ENCODE measurements around the gene TBX5.

TBX5 gene

GRCh38 chr12:114401328-114402083 is 4.4 kb downstream of the TBX5 start:
- no peak for TF ChIP-seq CEBPB (IDR thresholded peaks at IDR 0.05)
- TF ChIP-seq YY1 (IDR thresholded peaks at IDR 0.05; ENCODE audit: low read depth): no peak
- no peak for TF ChIP-seq TEAD4 (IDR thresholded peaks at IDR 0.05)
- no peak for TF ChIP-seq NFIC (IDR thresholded peaks at IDR 0.05)
- TF ChIP-seq, protein P1, sequence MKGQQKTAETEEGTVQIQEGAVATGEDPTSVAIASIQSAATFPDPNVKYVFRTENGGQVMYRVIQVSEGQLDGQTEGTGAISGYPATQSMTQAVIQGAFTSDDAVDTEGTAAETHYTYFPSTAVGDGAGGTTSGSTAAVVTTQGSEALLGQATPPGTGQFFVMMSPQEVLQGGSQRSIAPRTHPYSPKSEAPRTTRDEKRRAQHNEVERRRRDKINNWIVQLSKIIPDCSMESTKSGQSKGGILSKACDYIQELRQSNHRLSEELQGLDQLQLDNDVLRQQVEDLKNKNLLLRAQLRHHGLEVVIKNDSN (IDR thresholded peaks at IDR 0.05): no peak
- TF ChIP-seq FOXM1 (IDR thresholded peaks at IDR 0.05; ENCODE audit: borderline replicate concordance, low read depth): no peak
- no peak for TF ChIP-seq REST (IDR thresholded peaks at IDR 0.05; ENCODE audit: low read depth)

DNA sequence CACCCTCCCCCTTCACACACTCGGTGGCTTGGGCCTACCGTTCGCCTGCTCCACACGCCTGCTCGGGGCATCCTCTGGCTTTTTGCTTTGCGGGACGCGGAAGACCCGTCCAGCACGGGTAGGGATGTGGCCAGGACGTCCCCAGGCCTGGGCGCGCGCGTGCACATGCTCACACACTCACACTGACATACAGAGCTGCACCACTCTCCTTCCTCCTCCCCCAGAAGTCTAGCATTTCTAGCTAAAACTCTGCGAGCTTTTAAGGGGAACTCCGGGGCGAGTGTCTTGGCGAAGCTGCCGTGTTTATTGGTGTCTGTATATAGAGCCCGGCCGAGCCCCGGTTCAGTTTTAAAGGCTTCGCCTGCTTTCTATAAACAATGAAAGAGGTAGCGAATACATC is 5.0 kb downstream of the TBX5 start:
- no peak for TF ChIP-seq RAD21 (IDR thresholded peaks at IDR 0.05; ENCODE audit: low read depth)
- no peak for TF ChIP-seq ZBTB7A (IDR thresholded peaks at IDR 0.05; ENCODE audit: low read depth)
- no peak for TF ChIP-seq FOXM1 (IDR thresholded peaks at IDR 0.05; ENCODE audit: borderline replicate concordance, low read depth)
- no peak for TF ChIP-seq NFIC (IDR thresholded peaks at IDR 0.05)
- TF ChIP-seq EGR1 (IDR thresholded peaks at IDR 0.05): no peak
- TF ChIP-seq YY1 (IDR thresholded peaks at IDR 0.05; ENCODE audit: low read depth): no peak
- no peak for TF ChIP-seq EP300 (IDR thresholded peaks at IDR 0.05; ENCODE audit: borderline replicate concordance)

DNA sequence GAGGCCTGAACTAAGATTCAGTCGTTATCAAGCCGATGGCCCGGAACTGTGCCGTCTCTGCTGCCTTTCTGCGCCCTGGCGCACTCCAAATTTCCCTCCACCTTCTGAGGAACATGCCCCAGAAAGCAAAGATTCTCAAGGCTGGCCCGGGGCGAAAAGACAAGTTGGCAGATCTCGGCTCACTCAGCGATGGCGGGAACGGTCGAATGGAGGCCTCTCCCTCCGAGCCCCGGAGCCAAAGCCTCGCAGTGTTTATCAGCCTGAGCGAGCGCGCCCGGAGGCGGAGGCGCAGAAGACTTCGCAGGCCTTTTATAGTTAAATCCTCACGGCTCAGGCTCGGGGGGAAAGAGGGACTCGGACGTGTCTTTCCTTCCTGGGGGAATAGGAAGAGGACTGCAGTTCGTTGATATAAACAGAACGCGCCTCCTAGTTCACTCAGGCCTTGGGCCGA is 5.6 kb downstream of the TBX5 start:
- TF ChIP-seq EGR1 (IDR thresholded peaks at IDR 0.05) (no peak), YY1 (IDR thresholded peaks at IDR 0.05; ENCODE audit: low read depth) (no peak), REST (IDR thresholded peaks at IDR 0.05; ENCODE audit: low read depth) (no peak), EP300 (IDR thresholded peaks at IDR 0.05; ENCODE audit: borderline replicate concordance) (no peak), TAF1 (IDR thresholded peaks at IDR 0.05; ENCODE audit: low read depth) (no peak), NFIC (IDR thresholded peaks at IDR 0.05) (no peak), RAD21 (IDR thresholded peaks at IDR 0.05; ENCODE audit: low read depth) (no peak), ZBTB7A (IDR thresholded peaks at IDR 0.05; ENCODE audit: low read depth) (no peak), CEBPB (IDR thresholded peaks at IDR 0.05) (no peak), FOXM1 (IDR thresholded peaks at IDR 0.05; ENCODE audit: borderline replicate concordance, low read depth) (no peak), TCF12 (IDR thresholded peaks at IDR 0.05; ENCODE audit: low read depth) (no peak), TEAD4 (IDR thresholded peaks at IDR 0.05) (no peak), CREB1 (IDR thresholded peaks at IDR 0.05; ENCODE audit: low read depth) (no peak)
- TF ChIP-seq, protein P2, sequence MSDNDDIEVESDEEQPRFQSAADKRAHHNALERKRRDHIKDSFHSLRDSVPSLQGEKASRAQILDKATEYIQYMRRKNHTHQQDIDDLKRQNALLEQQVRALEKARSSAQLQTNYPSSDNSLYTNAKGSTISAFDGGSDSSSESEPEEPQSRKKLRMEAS (IDR thresholded peaks at IDR 0.05): no peak
- TF ChIP-seq, protein P1 (IDR thresholded peaks at IDR 0.05): no peak

DNA sequence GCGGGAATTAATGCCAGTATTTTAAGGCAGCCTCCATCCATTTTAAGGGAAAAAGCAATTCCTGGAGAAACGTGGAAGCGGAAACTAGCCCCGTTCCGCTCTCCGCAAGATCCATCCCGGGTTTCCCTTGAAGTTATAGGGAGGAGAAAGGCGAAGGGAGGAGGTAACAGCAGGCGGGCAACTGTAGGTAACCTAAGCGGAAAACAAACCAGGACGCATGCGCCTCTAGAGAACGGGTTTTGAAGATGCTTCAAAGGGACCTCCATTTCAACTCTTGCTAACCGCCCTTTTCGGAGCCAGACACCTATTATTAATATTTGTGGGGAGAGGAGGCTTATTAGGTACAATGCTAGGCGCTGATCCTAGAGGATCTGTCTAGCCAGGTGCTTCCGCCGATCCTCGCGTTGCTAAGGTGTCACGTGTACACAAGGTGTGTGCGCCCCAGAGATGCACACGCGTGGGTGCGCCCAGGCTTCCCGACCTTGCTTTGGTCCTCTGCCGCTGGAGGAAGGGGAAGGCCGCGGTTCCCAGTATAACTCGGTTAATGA is 6.2 kb downstream of the TBX5 start:
- TF ChIP-seq REST (IDR thresholded peaks at IDR 0.05; ENCODE audit: low read depth): no peak
- no peak for TF ChIP-seq ZBTB7A (IDR thresholded peaks at IDR 0.05; ENCODE audit: low read depth)
- TF ChIP-seq TCF12 (IDR thresholded peaks at IDR 0.05; ENCODE audit: low read depth): no peak
- TF ChIP-seq NFIC (IDR thresholded peaks at IDR 0.05): no peak
- no peak for TF ChIP-seq TAF1 (IDR thresholded peaks at IDR 0.05; ENCODE audit: low read depth)
- TF ChIP-seq EP300 (IDR thresholded peaks at IDR 0.05; ENCODE audit: borderline replicate concordance): no peak
- TF ChIP-seq, protein P1 (IDR thresholded peaks at IDR 0.05): no peak
- TF ChIP-seq, protein P2 (IDR thresholded peaks at IDR 0.05): no peak
- TF ChIP-seq YY1 (IDR thresholded peaks at IDR 0.05; ENCODE audit: low read depth): no peak
- no peak for TF ChIP-seq FOXM1 (IDR thresholded peaks at IDR 0.05; ENCODE audit: borderline replicate concordance, low read depth)
- no peak for TF ChIP-seq TEAD4 (IDR thresholded peaks at IDR 0.05)
- TF ChIP-seq CEBPB (IDR thresholded peaks at IDR 0.05): no peak
- no peak for TF ChIP-seq CREB1 (IDR thresholded peaks at IDR 0.05; ENCODE audit: low read depth)
- TF ChIP-seq RAD21 (IDR thresholded peaks at IDR 0.05; ENCODE audit: low read depth): no peak
- no peak for TF ChIP-seq EGR1 (IDR thresholded peaks at IDR 0.05)
